ENCODE results near the gene PIEZO2.

- TF ChIP-seq SUZ12 (IDR thresholded peaks at IDR 0.05; ENCODE audit: extremely low read depth, insufficient read depth, insufficient read length) (no peak), YY1 (IDR thresholded peaks at IDR 0.05; ENCODE audit: insufficient read depth, insufficient read length) (no peak), ZNF274 (IDR thresholded peaks at IDR 0.05; ENCODE audit: low read depth, low read length) (no peak)
These were observed 97.9 kb downstream of the PIEZO2 start for GRCh38 chr18:11051462-11051861.

All from NT2/D1 (cell line).